Urothelium cell line (cell line): Measurements from ENCODE around the gene HMGB4.
A peak's percentile ranks its signal among the peaks of the same experiment; 100 is the strongest.

Experiments used
- DNase-seq: peaks from one replicate; pipeline ENCODE4 v3.0.0; 2011; ENCODE audit warnings: low spot score, mixed read lengths
- FAIRE-seq: peaks from 2 replicates; lab custom pipeline; 2011; peaks lifted over from hg19 to GRCh38; lab: Jason Lieb, UNC

Gene HMGB4

GRCh38 chr1:33846861-33847260 lies 17.0 kb upstream of the HMGB4 start:
- no peak for DNase-seq
- FAIRE-seq, result no peak

DNA sequence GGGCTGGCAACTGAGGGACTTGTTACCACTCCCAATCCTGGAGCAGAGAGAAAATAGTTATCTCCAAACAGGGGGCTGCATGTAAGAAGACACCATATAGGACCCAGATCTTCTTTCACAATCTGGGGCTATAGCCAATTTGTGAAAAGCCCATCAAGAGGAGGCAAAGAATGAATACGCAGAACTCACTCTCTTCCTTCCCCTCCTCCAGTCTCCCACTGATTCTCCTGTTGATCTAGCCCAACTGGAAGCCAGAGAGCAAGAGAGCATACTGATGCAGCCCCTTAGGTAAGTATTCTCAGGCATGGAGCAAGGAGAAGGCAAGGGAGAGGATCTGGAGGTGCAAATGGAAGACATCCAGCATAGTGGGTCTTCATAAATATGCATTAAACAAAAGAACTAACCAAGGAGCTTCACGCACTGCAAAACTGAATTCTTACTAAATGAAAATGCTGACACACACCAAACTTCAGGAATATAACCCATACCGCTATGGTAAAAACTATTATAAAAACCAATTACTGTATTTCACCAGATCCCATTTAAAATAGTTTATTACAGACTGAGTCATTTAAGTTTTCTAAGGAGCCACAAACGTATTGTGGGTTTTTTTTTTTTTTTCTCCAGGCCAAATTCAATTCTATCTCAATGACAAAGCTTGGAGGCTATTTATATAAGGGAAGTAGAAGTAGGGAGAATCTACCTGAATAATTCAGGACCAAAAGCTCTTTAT lies 15.5 kb upstream of the HMGB4 start:
- DNase-seq, result no peak
- FAIRE-seq, result no peak

DNA sequence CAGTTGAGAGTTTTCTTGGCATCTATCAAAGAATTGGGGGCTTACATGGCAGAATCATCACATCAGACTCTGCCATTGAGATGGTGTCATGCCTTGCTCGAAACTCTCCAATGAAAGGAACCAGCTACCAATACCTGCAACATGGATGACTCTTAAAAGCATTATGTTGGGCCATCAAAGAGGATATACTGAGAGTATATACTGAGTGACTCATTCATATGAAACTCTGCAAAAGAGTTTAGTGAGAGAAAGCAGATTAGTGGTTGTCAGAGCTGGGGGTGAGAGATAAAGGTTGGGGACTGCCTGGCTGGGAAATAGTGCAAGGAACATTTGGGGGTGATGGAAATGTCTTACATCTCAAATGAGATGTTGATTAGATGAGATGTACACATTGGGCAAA lies 14.7 kb upstream of the HMGB4 start:
- FAIRE-seq, result no peak

DNA sequence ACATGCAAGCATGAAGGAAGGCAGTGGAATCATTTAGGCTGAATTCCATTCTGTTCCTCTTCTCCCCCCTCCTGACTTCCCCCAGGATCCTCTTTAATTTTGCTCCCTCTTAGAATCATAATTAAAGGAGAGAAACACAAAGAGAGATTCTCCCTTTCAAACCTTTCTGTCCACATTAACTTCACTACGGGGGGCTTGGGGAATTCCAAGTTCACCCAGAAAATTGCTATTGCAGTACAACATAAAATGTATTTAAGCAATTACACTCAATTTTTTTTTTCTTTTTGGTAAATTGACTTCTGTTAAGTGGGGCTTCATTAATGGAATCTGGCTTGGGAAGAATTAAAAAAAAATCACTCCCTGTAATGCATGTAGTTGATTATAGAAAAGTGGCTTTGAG lies 13.4 kb upstream of the HMGB4 start:
- FAIRE-seq (no peak), DNase-seq (no peak)

More for the DNA sequence above, 14.7 kb upstream of the HMGB4 start:
- no peak for DNase-seq

GRCh38 chr1:33852711-33853110 lies 11.2 kb upstream of the HMGB4 start:
- no peak for DNase-seq
- no peak for FAIRE-seq

- no peak for DNase-seq
- FAIRE-seq, result no peak
Measured at GRCh38 chr1:33853431-33853830, 10.4 kb upstream of the HMGB4 start.

GRCh38 chr1:33854091-33854490 lies 9.8 kb upstream of the HMGB4 start:
- DNase-seq (no peak), FAIRE-seq (no peak)

DNA sequence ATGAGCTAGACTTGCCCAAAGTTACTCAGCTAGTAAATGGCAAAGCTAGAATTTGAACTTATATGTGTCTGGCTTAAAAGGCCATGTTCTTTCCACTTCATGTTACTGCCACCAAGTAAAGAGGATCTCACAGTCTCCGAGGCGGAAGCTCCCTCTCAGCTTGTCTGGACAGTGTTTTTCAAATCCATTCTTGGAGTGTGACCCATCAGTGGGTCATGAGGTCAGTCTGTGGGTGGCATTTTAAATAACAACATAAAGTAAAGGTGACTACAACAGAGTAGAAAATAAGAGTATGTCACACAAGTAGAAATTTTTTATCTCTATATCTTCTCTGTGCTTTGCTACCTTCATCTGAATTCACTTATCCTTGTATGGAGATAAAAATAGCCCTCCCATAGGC lies 3.2 kb upstream of the HMGB4 start:
- no peak for FAIRE-seq

GRCh38 chr1:33864460-33865389 lies 846 bp downstream of the HMGB4 start:
- FAIRE-seq, result no peak
- no peak for DNase-seq

More for the DNA sequence above, 3.2 kb upstream of the HMGB4 start:
- no peak for DNase-seq

GRCh38 chr1:33866281-33866680 lies 2.4 kb downstream of the HMGB4 start:
- no peak for DNase-seq
- FAIRE-seq, result no peak

DNA sequence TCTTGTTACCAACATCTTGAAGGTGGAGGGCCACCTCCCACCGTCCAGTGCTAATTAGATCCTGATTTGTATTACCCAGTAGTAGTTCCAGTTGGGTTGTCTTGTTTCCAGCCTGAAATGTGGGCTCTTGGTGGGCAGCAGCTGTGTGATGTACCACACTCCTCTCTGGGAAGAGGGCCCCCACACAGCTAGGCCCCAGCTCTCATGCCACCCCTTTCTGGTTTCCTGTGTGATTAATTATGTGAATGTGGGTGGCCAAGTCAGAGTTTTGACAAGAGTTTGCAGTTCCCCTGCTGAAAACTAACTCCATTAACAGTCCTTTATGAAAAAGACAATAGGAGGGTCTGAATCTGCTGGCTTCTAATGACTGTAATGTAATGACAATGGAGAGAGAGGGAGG lies 3.8 kb downstream of the HMGB4 start:
- no peak for DNase-seq
- no peak for FAIRE-seq

GRCh38 chr1:33872275-33872674 lies 8.4 kb downstream of the HMGB4 start:
- no peak for FAIRE-seq
- no peak for DNase-seq

GRCh38 chr1:33872683-33873082 lies 8.8 kb downstream of the HMGB4 start:
- DNase-seq, result no peak
- no peak for FAIRE-seq

- DNase-seq (no peak), FAIRE-seq (no peak)
Measured at GRCh38 chr1:33874636-33875035, 10.8 kb downstream of the HMGB4 start.

DNA sequence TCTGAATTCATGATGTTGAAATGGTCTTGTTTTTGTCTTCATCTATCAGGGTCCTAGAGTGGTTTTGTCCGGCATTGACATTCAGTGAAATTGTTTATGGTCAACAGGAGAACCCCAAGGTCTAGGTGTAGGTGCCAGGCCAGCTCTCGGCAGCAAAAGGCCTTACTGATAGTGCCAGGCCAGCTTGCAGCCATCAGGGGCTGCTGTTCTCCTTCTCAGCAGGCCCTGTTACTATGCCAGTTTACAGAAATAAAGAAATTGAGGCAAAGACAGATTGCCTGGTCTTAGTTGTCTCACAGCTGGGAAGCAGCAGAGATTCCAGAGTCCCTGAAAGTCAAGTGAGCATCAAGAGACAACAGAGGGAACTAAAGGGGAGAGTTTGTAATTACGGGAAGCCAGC lies 12.0 kb downstream of the HMGB4 start:
- DNase-seq (no peak), FAIRE-seq (no peak)

DNA sequence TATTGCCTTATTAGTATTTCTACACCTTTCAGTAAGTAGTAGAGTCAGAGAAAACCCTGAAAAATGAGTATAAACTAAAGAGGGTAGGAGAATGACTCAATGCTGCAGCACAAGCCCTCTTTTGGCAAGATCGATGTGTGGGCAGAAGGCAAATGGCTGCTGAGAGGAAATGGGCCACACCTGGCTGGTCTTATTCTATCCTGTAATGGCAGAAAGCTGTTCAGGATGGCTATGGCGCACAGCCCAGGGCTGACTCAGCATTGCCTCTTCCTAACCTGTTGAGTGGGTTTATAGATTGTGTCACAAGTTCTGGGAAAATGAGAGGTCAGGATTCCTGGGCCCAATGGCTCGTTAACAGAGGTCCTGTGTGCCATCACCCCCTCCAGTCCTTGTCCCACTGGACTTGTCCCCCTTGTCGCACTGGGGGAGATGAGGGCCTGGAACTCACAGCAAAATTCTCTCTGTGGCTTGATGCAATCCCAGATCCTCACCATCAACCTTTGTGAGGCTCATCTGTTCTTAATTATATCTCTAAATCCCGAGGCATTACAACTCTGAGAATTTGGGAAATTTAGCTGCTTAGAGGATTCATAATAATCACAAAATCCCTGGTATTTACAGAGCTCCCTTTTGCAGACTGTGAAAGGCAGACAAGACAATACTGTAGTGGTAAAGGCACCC lies 13.2 kb downstream of the HMGB4 start:
- FAIRE-seq (no peak), DNase-seq (peak; percentile 44)

- FAIRE-seq, result no peak
- no peak for DNase-seq
Measured at GRCh38 chr1:33878392-33878791, 14.5 kb downstream of the HMGB4 start.

GRCh38 chr1:33880305-33880704 lies 16.4 kb downstream of the HMGB4 start:
- no peak for DNase-seq
- no peak for FAIRE-seq

DNA sequence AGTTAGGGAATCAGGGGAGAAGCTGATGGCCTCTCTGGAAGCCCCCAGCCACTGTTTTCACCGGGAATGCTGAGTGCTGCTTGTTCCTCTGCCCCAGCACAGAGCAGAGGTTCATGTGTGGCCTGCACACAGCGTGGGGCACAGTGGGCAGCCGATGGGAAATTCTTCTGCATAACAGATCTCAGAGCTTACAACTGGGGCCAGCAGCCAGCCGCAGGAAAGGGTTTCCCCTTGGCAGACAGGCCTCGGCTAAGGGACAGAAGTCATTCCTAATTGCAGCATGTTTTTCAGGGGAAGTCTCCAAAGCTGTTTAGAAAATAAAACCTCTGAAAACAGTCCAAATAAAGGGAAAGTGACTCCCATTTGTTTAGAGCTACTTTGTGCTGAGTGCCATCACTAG lies 22.6 kb downstream of the HMGB4 start:
- DNase-seq (no peak), FAIRE-seq (no peak)

GRCh38 chr1:33893147-33893830 lies 29.4 kb downstream of the HMGB4 start:
- no peak for FAIRE-seq

GRCh38 chr1:33895396-33895795 lies 31.5 kb downstream of the HMGB4 start:
- FAIRE-seq (no peak), DNase-seq (no peak)

More at GRCh38 chr1:33893147-33893830, 29.4 kb downstream of the HMGB4 start:
- DNase-seq, result no peak
